PC-9 (cell line): ENCODE data around the gene DHX30. TPM values are rescaled to one million over a fixed set of nuclear protein-coding genes. Genes with fewer than 3 reads are reported as not detected.
A peak's percentile ranks its signal among the peaks of the same experiment; 100 is the strongest.

ENCODE experiments used
- BruUV-seq: library from RNA; stranded (reverse); fragments of 400-500 nt; replicated peaks from 2 replicates; lab custom pipeline; 2021; lab: Mats Ljungman, UMichigan
- CTCF ChIA-PET: fragments of 300-600 bp; sonication (Branson Sonifier 250); formaldehyde crosslinking; loops from one replicate; lab custom pipeline; 2022; ENCODE audit warnings: antibody characterized with exemption; lab: Charles Lee
- POLR2A ChIA-PET: fragments of 300-600 bp; sonication (Branson Sonifier 250); formaldehyde crosslinking; loops from one replicate; lab custom pipeline; 2022; ENCODE audit warnings: antibody characterized with exemption; ENCODE audit not compliant: unreplicated experiment; lab: Charles Lee
- DNase-seq, 2 experiments: peaks; one replicate each; pipeline versions ENCODE4 v3.0.0 to v3.0.0-alpha.2; 2015 to 2022; ENCODE audit warnings: mixed read lengths in 1 of 2
- H2AFZ ChIP-seq: fragments of 200-600 bp; sonication (generic); 2 replicates; pipeline ENCODE4 v1.8.1; 2017; ENCODE audit warnings: antibody characterized with exemption
- H3F3A ChIP-seq: fragments of 200-600 bp; sonication (generic); 2 replicates; pipeline ENCODE4 v1.8.1; 2017; ENCODE audit warnings: antibody characterized with exemption, mild to moderate bottlenecking, low read depth; ENCODE audit not compliant: insufficient read depth
- H3K27ac ChIP-seq: fragments of 200-600 bp; sonication (generic); 2 replicates; pipeline ENCODE4 v1.6.1; 2016; ENCODE audit warnings: mixed run types
- H3K27me3 ChIP-seq: fragments of 200-600 bp; sonication (generic); 2 replicates; pipeline ENCODE4 v1.6.1; 2016; ENCODE audit warnings: low read depth, mixed run types; ENCODE audit not compliant: insufficient read depth
- H3K36me3 ChIP-seq: fragments of 200-600 bp; sonication (generic); 2 replicates; pipeline ENCODE4 v1.6.1; 2016; ENCODE audit warnings: low read depth, mixed run types
- H3K4me1 ChIP-seq: fragments of 200-600 bp; sonication (generic); replicated peaks from 2 replicates; pipeline ENCODE4 v1.6.1; 2016; ENCODE audit warnings: mixed run types; ENCODE audit not compliant: insufficient read depth
- H3K4me2 ChIP-seq: fragments of 200-600 bp; sonication (generic); 2 replicates; pipeline ENCODE4 v1.6.1; 2017; ENCODE audit warnings: mixed run types
- H3K4me3 ChIP-seq: fragments of 200-600 bp; sonication (generic); 2 replicates; pipeline ENCODE4 v1.6.1; 2016; ENCODE audit warnings: mixed run types
- H3K79me2 ChIP-seq: fragments of 200-600 bp; sonication (generic); 2 replicates; pipeline ENCODE4 v1.6.1; 2017; ENCODE audit warnings: low read depth, mixed run types
- H3K9me2 ChIP-seq: fragments of 200-600 bp; sonication (generic); 2 replicates; pipeline ENCODE4 v1.8.1; 2017; ENCODE audit warnings: mild to moderate bottlenecking; ENCODE audit not compliant: insufficient read depth
- H3K9me3 ChIP-seq: fragments of 200-600 bp; sonication (generic); 2 replicates; pipeline ENCODE4 v1.8.1; 2016; ENCODE audit warnings: low read depth; ENCODE audit not compliant: insufficient read depth
- H4K20me1 ChIP-seq: fragments of 200-600 bp; sonication (generic); 2 replicates; pipeline ENCODE4 v1.8.1; 2017; ENCODE audit not compliant: insufficient read depth
- CTCF ChIP-seq: fragments of 200-600 bp; sonication (generic); conservative IDR thresholded peaks from 2 replicates; pipeline ENCODE4 v1.6.1; 2017; ENCODE audit warnings: mixed run types, antibody characterized with exemption, mild to moderate bottlenecking, moderate library complexity
- EZH2 ChIP-seq: fragments of 200-600 bp; sonication (generic); IDR thresholded peaks from 2 replicates; pipeline ENCODE4 v1.8.0; 2017; ENCODE audit warnings: antibody characterized with exemption, low read depth
- intact Hi-C: fragments of 100-400 bp; cut with micrococcal nuclease; formaldehyde crosslinking; loops from one replicate; pipeline ENCODE4 v1.10.0; 2022; ENCODE audit not compliant: unreplicated experiment
- total RNA-seq: library from RNA; stranded (reverse); gene quantifications from 2 replicates; pipeline ENCODE4 v1.2.3, GENCODE V29; 2021

Gene DHX30
- total RNA-seq, 1 experiment from 2014 or later: 60.2 TPM

- peaks cover 16% of the 10 kb centered on the region for H3K79me2 ChIP-seq
- peak overlapping the region; percentile 97 for H3K4me2 ChIP-seq
- peak overlapping the region; percentile 88 for H2AFZ ChIP-seq
- H3F3A ChIP-seq: peaks cover 29% of the 10 kb centered on the region
- H3K36me3 ChIP-seq: no peaks in the 10 kb centered on the region
- no peaks in the 10 kb centered on the region for H3K9me3 ChIP-seq
- peak overlapping the region; percentile 89 for H3K27ac ChIP-seq
- DNase-seq: peak in 1 of 2 experiments; percentile 61
- H3K27me3 ChIP-seq: no peaks in the 10 kb centered on the region
- ChIA-PET CTCF (no interaction called here), POLR2A (interaction anchor here (0.5 to 0.7 kb wide), 2 partner anchors 23 to 142 kb away, joined by 3 read pairs; no protein-coding TSS in a partner anchor)
- H3K4me3 ChIP-seq: peak overlapping the region; percentile 90
- peaks cover 22% of the 10 kb centered on the region for H3K4me1 ChIP-seq
- H4K20me1 ChIP-seq: no peaks in the 10 kb centered on the region
- no peaks in the 10 kb centered on the region for H3K9me2 ChIP-seq
- intact Hi-C loops: loop anchor here (1.0 kb wide), 1 partner anchor 21 kb away; no protein-coding TSS in a partner anchor
- TF ChIP-seq CTCF (no peak), EZH2 (no peak)
- BruUV-seq: no TSS peak
Measured at GRCh38 chr3:47803480-47804025, 615 bp downstream of the DHX30 start.

DNA sequence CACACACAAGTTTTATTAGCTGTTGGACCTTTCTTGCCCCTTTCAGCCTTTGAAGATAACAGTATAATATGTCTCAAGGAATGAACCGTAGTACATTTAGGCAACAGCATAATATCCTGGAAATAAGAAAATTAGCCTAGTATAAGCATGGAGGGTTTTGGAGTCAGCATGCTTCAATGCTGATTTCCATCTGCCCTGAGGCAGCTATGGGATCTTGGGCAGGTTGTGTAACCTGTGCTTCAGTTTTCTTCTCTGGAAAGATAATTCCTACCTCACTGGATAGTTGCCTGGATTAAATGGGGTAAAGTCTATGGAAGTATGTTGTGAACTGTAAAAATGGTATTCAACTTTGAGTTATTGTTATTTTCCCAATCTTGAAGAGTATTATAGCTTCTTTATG, 1.6 kb downstream of the DHX30 start:
- H3K4me1 ChIP-seq: peaks cover 22% of the 10 kb centered on the region
- no peak for DNase-seq
- POLR2A ChIA-PET: interaction anchor here (0.6 kb wide), 1 partner anchor 65 kb away, joined by 5 read pairs; no protein-coding TSS in a partner anchor
- H3K4me2 ChIP-seq: peak overlapping the region; percentile 97
- peak overlapping the region; percentile 90; the same call in 1 of the 2 replicates for H3K4me3 ChIP-seq
- H3K27me3 ChIP-seq: no peaks in the 10 kb centered on the region
- H2AFZ ChIP-seq: no peak overlapping the region
- no peaks in the 10 kb centered on the region for H3K9me2 ChIP-seq
- BruUV-seq: no TSS peak
- no peak overlapping the region for H3K27ac ChIP-seq
- no peaks in the 10 kb centered on the region for H3K36me3 ChIP-seq
- no peaks in the 10 kb centered on the region for H3K9me3 ChIP-seq
- peaks cover 29% of the 10 kb centered on the region for H3F3A ChIP-seq
- H4K20me1 ChIP-seq: no peaks in the 10 kb centered on the region
- peaks cover 16% of the 10 kb centered on the region for H3K79me2 ChIP-seq
- intact Hi-C loops: no loop called here
- CTCF ChIA-PET: no interaction called here
- no peak for TF ChIP-seq CTCF
- no peak for TF ChIP-seq EZH2

DNA sequence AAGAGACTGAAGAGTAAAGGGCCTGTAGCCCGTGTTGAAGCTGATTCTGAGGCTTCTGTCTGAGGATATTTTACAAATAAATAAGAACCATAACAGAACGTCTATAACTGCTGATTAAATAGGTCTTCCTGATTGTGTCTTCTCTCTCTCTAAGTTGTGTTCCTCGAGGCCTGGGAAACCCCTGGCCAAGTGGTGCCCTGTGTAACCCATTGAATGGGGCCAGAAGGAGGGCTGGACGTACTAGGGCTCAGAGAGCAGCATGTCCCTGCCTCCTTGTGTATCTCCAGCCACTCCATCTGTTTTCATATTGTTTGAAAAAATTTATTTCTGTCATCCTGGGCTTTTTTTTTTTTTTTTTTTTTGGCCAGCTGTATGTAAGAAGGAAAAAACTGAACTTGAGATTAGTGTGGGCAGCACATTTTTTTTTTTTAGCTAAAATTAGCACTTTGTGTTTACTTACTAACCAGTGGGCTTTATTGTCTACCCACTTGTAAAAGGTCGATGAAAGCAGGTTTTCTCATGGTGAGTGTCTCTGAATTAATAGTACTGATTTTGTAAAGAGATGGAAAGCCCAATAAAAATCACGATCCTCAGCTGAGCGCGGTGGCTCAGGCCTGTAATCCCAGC, 10.7 kb downstream of the DHX30 start:
- BruUV-seq: no TSS peak
- Histone ChIP-seq H3K4me3 (no peak overlapping the region), H3K27ac (no peak overlapping the region), H4K20me1 (no peaks in the 10 kb centered on the region), H3K9me3 (no peaks in the 10 kb centered on the region), H3K4me2 (no peak overlapping the region), H3K36me3 (no peaks in the 10 kb centered on the region), H3K27me3 (no peaks in the 10 kb centered on the region), H3F3A (no peaks in the 10 kb centered on the region), H2AFZ (no peak overlapping the region), H3K9me2 (no peaks in the 10 kb centered on the region), H3K4me1 (no peaks in the 10 kb centered on the region), H3K79me2 (no peaks in the 10 kb centered on the region)
- intact Hi-C loops: no loop called here
- CTCF ChIA-PET: no interaction called here
- POLR2A ChIA-PET: no interaction called here
- no peak for TF ChIP-seq CTCF
- TF ChIP-seq EZH2: no peak
- no peak for DNase-seq
